ENCODE results near the gene GAL3ST2.
"Not testable (repeated sequence)": the region's sequence is repeated elsewhere in the genome, so short reads cannot be mapped to it uniquely, and the experiment has no call there.

GAL3ST2 gene

DNA sequence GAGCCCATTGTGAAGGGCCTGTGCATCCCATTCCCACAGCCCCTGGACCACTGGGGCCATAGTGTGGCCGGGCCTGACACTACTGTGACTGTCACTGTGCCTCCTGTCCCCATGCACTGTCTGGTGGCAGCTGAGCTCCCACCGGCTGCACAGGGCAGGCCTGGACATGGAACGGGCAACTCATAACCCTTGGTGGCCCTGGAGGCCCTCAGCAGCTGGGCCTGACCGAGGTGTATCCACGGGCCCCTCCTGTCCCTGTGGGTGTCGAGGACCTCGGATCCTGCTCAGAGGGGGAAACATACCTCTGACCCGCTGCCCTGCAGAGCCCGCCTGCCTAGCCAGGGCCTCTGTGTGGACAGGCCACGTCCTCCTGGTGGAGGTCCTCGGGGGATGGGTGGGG, 7.8 kb upstream of the GAL3ST2 start:
- no peak for DNase-seq (ENCODE audit: low read depth)

GRCh38 chr2:241769819-241770184, 6.8 kb upstream of the GAL3ST2 start:
- no peak for DNase-seq (ENCODE audit: low read depth)

GRCh38 chr2:241770185-241770935, 6.3 kb upstream of the GAL3ST2 start:
- DNase-seq (ENCODE audit: low read depth): no peak

DNA sequence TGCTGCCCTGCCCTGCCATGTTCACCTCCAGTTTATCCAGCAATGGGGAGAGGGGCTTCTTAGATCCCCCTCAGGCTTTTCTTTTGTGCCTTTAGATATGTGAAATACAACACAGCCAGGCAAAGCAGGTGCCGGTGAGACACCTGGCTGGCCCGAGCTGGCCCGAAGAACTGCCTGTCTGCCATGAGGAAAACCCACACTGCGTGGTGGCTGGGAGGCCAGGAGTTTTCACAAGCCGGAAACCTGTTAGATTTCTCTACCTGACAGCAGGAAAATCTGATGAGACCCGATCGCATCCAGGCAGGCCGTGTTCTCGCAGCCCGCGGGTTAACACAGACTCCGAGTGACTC, 5.7 kb upstream of the GAL3ST2 start:
- DNase-seq (ENCODE audit: low read depth): no peak

- peak; percentile 11 for DNase-seq (ENCODE audit: low read depth)
Observed at GRCh38 chr2:241771286-241772062, 5.1 kb upstream of the GAL3ST2 start.

DNA sequence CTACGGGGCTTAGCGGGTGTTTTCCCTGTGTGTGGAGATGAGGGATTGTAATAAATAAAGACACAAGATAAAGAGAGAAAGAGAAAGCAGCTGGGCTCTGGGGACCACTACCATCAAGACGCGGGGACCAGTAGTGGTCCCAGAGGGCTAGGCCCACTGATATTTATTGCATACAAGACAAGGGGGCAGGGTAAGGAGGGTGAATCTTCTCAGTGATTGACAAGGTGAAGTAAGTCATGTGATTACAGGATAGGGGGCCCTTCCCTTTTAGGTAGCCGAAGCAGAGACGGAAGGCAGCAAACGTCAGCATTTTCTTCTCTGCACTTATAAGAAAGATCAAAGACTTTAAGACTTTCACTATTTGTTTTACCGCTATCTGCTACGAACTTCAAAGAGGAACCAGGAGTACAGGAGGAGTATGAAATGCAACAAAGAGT, 4.5 kb upstream of the GAL3ST2 start:
- DNase-seq (ENCODE audit: low read depth): no peak

- DNase-seq (ENCODE audit: low read depth): no peak
Observed at GRCh38 chr2:241773511-241774418, 2.9 kb upstream of the GAL3ST2 start.

DNA sequence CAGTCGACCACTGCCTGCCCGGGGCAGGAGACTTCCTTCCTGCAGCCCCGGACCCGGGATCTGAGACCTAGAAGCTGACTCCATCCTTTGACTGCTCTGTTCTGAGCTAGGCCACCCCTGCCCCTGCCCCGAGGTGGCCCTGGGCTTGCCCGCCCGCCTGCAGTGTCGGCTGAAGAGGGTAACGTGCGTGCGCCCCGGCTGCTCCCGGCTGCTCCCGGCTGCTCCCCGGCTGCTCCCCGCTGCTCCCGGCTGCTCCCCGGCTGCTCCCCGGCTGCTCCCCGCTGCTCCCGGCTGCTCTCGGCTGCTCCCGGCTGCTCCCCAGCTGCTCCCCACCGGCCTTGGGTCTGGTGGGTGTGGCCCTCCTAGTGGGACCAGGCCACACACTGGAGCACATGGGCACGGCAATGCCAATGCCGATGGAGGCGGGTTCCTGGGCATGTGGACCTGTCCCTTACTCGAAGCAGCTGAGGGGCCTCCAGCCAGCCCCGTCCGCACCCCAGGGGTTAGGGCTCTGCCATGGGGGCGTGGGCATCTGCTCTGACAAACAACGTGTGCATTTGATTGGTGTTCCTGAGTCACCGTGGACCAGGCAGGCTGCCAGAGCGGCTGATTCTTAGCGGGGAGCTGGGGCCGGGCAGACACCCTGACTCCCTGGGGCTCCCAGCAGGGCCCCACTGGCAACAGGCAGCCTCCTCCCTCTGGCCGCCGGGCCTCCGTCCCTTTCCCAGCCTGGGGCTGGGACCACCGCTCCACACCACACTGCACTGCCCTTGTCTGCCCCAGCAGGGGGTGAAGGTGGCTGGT, 2.0 kb upstream of the GAL3ST2 start:
- DNase-seq (ENCODE audit: low read depth): peak; percentile 76

- DNase-seq (ENCODE audit: low read depth): no peak
Observed at GRCh38 chr2:241775223-241776177, 1.1 kb upstream of the GAL3ST2 start.

DNA sequence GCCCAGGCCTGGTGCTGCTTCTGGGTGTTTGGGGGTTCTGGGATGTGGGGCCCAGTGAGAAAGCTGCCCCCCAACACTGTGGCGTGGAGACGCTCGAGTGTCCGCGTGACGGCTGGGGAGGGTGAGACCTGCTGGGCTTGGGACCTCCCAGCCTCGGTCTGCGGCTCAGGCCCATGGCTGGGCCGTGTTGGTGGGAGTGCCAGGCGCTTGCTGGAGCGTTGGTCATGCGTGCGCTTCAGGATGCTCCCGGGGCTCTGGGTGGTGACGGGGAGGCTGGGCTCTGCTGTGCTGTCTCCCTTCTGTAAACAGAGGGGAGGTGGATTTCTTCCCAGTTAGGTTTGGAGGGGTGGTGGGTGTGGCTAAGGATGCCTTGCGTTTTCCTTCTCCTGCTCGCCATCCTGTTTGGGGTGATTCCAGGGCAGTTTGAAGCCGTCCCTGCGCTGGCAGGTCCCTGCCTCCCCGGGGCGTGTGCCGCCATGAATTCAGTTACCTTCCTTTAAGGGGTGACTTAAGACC, 606 bp downstream of the GAL3ST2 start:
- no peak for DNase-seq (ENCODE audit: low read depth)

DNA sequence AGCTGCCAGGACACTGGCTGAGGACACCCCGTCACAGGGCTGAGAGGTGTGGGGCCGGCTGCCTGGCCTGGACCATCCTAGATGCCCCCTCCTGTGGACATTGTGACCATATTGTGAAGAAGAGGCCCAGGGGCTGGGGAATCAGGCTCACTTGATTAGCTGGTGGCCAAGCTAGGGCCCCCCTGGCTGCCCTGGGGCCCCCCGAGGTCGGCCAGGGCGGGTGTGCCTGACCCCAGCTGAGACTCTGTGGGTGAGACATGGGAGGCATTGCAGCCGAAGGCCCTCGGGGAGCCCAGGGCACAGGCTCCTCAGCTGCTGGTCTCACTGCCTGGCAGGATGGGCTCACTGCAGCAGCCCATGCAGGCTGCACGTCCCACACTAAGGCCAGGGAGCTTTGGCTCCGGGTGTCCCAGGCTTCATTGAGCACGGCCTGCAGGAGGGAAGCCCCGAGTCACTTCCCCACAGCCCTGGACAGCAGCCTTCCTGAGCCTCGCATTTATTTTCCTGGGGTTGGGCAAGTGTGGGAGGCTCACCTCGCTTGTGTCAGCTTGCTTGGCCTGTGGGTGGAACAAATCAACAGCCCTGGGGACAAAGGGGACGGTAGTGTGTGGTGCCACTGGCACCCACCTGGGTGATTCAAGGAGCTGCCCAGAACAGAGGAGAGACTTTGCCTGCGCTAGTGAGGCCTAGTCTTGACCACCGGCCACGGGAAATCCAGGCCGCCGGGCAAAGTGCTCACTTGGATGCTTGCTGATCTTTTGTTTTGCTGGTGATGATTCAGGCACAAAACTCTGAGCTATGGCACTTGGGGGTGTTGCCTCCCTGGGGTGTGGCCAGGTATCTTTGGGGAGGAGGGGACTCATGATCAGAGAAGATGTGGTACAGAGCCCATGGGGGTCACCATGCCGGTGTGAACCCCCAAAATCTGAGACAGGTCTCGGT, 1.3 kb downstream of the GAL3ST2 start:
- DNase-seq (ENCODE audit: low read depth): no peak

GRCh38 chr2:241780939-241781569, 4.4 kb downstream of the GAL3ST2 start:
- no peak for DNase-seq (ENCODE audit: low read depth)

DNA sequence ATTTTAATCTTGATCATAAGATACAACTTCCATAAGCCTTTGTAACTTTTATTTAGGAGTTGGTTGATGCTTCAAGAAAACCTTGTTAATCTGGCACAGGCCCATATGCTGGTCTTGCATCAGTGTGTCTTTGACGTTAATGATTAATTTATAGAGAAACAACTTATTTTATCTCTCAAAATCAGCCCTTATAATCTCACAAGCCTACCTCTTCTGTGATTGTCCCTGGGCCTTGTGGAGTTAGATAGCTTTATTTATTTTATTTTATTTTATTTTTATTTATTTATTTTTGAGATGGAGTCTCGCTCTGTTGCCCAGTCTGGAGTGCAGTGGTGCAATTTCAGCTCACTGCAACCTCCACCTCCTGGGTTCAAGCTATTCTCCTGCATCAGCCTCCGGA, 5.4 kb downstream of the GAL3ST2 start:
- DNase-seq (ENCODE audit: low read depth): not testable (repeated sequence)

DNA sequence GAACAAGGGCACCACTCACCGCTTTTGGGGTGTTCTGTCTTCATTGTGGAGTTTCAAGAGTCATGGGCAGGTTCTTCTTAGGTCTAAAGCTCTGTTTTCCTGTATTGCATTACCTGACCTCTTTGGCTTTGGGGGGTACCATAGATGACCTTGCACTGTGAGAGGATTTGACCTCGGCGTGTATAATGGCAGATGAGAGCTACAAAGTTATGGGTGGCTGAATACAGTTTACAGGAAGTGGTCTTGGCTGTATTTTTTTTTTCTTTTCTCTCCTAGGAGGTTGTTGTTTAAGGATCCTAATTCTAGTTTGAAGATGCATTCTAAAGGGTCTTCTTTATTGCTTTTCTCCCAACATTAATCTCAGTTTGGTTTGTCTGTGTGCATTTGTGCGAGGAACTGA, 11.5 kb downstream of the GAL3ST2 start:
- DNase-seq (ENCODE audit: low read depth): no peak

GRCh38 chr2:241788572-241788971, 11.9 kb downstream of the GAL3ST2 start:
- peak; percentile 33 for DNase-seq (ENCODE audit: low read depth)

DNA sequence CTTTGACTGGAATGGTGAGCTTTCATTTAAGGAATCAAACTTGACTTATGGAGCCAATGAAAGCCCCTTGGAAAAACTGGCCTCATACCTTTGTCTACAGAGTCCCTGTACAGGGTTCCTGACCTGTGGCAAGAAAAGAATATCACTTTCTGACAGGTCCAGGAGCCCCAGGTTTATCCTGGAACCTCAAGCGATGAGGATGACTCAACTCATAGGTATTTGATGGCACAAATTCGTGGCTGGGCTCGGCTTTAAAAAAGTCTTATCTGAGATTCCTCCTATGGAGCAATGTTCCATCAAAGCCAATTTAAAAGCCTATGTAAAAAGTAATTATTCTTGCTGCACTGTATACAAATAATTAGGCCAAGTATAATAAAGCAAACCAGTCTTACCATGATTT, 14.8 kb downstream of the GAL3ST2 start:
- DNase-seq (ENCODE audit: low read depth): not testable (repeated sequence)

DNA sequence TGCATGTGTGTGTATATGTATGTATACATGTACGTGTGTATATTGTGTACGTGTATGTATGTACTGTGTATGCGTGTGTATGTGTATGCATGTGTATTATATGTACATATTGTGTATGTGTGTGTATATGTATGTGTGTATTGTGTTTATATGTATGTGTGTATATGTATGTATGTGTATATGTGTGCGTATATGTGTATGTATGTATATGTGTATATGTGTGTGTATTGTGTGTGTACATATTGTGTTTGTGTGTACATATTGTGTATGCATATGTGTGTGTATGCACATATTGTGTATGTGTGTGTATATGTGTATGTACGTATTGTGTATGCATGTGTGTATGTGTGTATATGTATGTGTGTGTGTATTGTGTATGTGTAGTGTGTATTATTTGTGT, 16.8 kb downstream of the GAL3ST2 start:
- no peak for DNase-seq (ENCODE audit: low read depth)

GRCh38 chr2:241794250-241794823, 17.7 kb downstream of the GAL3ST2 start:
- no peak for DNase-seq (ENCODE audit: low read depth)

Measured in EH (cell line).